HG02610 (cell line): ENCODE data around the gene BCL7B.
"Not testable (repeated sequence)": the region's sequence is repeated elsewhere in the genome, so short reads cannot be mapped to it uniquely, and the experiment has no call there.

Experiments
- ATAC-seq: cut with Tn5 transposase; IDR thresholded peaks from one replicate; pipeline ENCODE4 v1.9.1; 2021; ENCODE audit warnings: mild to moderate bottlenecking, moderate library complexity; ENCODE audit not compliant: unreplicated experiment

Gene BCL7B

DNA sequence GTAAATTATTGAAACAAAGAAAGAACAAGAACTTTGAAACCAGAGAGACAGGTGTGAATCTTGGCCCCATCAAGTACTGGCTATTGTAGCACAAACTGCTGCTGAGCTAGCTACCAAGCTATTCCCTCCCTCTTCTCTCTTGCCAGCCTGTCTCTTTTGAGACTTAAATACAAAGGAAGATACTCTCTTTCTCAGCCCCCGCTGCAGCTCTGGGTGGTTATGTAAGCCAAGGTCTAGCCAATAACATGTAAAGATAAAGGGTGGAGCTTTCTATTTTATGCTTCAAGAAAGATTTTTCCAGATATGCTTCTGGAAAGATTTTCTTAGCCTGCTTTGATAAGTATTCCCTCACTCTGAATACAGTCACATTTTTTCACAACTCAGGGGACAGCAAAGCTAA, 52.6 kb downstream of the BCL7B start:
- no peak for ATAC-seq

DNA sequence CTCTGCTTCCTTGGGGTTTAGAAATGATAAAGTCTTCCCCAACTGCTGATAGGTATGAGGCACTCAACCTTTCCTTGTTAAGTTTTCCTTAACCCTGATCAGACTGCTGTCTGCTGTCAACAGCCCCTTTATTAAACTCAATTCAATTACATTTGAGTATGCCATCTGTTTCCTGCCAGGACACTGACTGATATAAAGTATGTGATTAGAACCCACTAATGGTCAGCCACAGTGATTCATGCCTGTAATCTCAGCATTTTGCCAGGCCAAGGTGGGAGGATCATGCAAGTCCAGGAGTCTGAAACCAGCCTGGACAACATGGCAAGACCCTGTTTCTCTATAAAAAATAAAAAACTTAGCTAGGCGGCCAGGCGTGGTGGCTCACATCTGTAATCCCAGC, 53.5 kb downstream of the BCL7B start:
- ATAC-seq: no peak

DNA sequence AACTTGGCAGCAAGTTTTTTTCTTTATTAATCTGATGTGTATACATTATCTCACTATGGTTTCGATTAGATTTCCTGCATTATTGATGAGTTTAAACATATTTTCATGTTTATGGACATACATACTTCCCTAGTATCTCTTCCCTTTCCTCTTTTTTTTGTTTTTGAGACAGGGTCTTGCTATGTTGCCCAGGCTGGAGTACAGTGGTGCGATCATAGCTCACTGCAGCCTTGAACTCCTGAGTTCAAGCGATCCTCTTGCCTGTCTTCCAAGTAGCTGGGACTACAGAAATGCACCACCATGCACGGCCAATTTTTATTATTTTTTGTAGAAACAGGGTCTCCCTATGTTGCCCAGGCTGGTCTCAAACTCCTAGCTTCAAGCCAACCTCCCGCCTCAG, 54.3 kb downstream of the BCL7B start:
- ATAC-seq: no peak

DNA sequence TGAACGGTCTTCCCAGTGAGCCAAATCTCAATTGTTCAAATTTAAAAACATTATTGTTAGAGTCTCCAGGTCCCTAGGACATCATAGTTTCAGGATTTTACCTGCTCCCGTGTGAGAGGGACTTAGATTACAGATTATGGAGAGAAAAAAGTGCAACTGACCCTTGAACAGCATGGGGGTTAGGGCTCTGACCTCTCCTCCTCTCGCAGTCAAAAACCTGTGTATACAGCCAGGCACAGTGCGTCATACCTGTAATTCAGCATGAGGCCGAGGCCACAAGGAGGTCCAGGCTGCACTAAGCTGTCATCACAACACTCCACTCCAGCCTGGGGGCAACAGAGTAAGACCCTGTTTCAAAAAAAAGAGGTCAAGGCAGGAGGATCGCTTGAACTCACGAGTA, 60.9 kb downstream of the BCL7B start:
- no peak for ATAC-seq

DNA sequence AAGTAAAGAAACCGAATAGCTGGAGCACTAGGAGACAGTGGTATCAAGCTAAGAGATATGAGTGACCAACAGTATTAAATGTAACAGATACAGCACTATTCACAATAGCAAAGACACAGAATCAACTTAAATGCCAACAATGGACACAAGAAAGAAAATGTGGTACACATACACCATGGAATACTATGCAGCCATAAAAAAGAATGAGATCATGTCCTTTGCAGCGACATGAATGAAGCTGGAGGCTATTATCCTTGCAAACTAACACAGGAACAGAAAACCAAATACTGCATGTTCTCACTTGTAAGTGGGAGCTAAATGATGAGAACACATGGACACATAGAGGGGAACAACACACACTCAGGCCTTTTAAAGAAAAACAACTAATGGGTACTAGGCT, 62.0 kb downstream of the BCL7B start:
- ATAC-seq: not testable (repeated sequence)

DNA sequence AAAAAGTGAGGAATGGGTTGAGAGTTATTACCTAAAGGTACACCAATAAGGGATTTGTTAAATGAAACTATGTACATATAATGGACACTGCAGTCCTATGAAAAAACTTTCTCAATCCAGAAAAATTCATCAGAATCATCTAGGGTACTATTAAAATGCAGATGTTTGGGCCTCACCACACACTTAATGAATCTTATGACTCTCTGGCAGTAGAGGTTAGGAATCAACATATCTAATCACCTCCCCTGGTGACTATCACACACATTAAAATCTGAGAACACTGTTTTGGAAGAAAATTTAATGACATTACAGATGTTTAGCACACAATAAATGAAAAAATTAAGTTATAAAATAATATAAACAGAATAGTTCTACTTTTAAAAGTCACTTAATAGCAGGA, 67.5 kb downstream of the BCL7B start:
- ATAC-seq: no peak

DNA sequence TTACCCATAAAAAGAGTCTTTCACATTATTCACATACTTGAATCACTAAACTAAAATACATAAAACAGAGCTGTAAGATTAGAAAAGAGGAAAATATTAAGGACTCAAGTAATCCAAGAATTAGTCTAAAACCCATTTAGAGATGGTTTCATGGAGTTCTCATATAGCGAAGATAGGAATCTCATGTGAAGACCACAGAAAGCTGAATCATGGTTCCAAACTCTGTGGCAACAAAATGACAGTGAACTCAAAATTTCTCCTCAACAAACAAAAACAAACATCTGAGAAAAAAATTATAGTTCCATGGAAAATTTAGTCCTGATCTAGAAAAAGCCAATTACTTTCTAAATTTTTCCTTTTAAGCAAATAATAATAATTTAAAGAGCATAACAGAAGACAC, 70.0 kb downstream of the BCL7B start:
- no peak for ATAC-seq
